Fibroblast of lung (primary cell): Measurements from ENCODE around the gene B4GALT2.

Experiments
- EZH2 ChIP-seq: IDR thresholded peaks from 2 replicates; pipeline ENCODE4 v1.5.1; 2012; ENCODE audit warnings: low read length, control low read depth, mild to moderate bottlenecking; ENCODE audit errors: missing control alignments
- TF ChIP-seq, protein P1 (sequence below), 2 donors: IDR thresholded peaks in 1 of 2; conservative IDR thresholded peaks in 1 of 2; 1 replicate in 1 of 2; 2 replicates in 1 of 2; pipeline ENCODE4 v1.5.1; 2011 to 2012; ENCODE audit warnings: low read length in 2 of 2, control low read depth in 1 of 2, inconsistent platforms in 1 of 2, low read depth in 1 of 2, mild to moderate bottlenecking in 1 of 2

DNA sequence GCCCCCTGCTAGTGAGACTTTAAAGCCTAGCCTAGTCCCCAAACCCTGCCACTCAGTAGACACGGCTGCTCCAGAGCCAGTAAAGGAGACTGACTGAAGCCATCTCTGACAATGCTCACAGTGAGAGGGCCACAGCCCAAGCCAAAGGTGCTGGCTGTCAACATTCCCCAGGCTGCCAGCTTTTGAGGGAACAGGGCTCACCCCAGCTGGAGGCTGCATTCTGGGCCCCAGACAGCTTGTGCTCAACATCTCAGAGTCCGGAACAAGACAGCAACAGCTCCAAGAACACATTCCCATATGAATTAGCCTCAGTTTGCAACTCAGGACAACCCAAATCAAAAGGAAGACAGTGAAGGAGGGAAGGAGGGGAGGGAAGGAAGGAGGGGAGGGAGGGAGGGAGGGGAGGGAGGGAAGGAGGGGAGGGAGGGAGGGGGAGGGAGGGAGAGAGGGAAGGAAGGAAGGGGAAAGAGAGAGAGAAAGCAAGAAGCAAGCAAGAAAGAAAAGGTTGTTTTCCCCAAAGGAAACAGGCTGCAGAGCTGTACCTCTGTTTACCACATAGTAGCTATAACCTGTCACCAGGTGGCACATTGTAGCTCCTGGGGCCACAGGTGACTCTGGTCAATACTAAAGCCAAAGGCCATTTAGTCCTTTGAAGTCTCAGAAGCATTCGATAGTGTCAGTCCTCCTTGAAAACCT is 40.0 kb upstream of the B4GALT2 start:
- TF ChIP-seq, protein P1, sequence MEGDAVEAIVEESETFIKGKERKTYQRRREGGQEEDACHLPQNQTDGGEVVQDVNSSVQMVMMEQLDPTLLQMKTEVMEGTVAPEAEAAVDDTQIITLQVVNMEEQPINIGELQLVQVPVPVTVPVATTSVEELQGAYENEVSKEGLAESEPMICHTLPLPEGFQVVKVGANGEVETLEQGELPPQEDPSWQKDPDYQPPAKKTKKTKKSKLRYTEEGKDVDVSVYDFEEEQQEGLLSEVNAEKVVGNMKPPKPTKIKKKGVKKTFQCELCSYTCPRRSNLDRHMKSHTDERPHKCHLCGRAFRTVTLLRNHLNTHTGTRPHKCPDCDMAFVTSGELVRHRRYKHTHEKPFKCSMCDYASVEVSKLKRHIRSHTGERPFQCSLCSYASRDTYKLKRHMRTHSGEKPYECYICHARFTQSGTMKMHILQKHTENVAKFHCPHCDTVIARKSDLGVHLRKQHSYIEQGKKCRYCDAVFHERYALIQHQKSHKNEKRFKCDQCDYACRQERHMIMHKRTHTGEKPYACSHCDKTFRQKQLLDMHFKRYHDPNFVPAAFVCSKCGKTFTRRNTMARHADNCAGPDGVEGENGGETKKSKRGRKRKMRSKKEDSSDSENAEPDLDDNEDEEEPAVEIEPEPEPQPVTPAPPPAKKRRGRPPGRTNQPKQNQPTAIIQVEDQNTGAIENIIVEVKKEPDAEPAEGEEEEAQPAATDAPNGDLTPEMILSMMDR (conservative IDR thresholded peaks at IDR 0.05 in 1 of 2, IDR thresholded peaks at IDR 0.05 in 1 of 2; ENCODE audit: low read depth in 1 of 2, low read length in 2 of 2): no peak
- TF ChIP-seq EZH2: no peak
